Nephron (organoid): ENCODE measurements around the gene ROBO1.
"Not testable (repeated sequence)": the region's sequence is repeated elsewhere in the genome, so short reads cannot be mapped to it uniquely, and the experiment has no call there.

Source experiments
- H3K27ac Mint-ChIP-seq, 3 experiments: 2 replicates each; pipeline ENCODE4 v1.8.0; 2020; ENCODE audit warnings: mixed read lengths in 3 of 3, mild to moderate bottlenecking in 2 of 3, moderate library complexity in 1 of 3
- H3K27me3 Mint-ChIP-seq: 2 replicates; pipeline ENCODE4 v1.8.0; 2021; ENCODE audit warnings: low read depth, mild to moderate bottlenecking, moderate library complexity, mixed read lengths
- H3K36me3 Mint-ChIP-seq: 2 replicates; pipeline ENCODE4 v1.8.0; 2020; ENCODE audit warnings: low read depth, mixed read lengths
- H3K4me1 Mint-ChIP-seq: 2 replicates; pipeline ENCODE4 v1.8.0; 2020; ENCODE audit warnings: mixed read lengths
- H3K4me3 Mint-ChIP-seq, 3 experiments: 2 replicates each; pipeline ENCODE4 v1.8.0; 2020; ENCODE audit warnings: mild to moderate bottlenecking in 3 of 3, mixed read lengths in 3 of 3, moderate library complexity in 2 of 3
- H3K9me3 Mint-ChIP-seq: 2 replicates; pipeline ENCODE4 v1.8.0; 2020; ENCODE audit warnings: mixed read lengths
- TF ChIP-seq, protein P1 (sequence below), 3 experiments: fragments of 200-600 bp; sonication (generic); IDR thresholded peaks; one replicate each; pipeline ENCODE4 v1.5.0; 2021; ENCODE audit warnings: antibody characterized with exemption in 3 of 3; ENCODE audit not compliant: unreplicated experiment in 3 of 3

Gene ROBO1

DNA sequence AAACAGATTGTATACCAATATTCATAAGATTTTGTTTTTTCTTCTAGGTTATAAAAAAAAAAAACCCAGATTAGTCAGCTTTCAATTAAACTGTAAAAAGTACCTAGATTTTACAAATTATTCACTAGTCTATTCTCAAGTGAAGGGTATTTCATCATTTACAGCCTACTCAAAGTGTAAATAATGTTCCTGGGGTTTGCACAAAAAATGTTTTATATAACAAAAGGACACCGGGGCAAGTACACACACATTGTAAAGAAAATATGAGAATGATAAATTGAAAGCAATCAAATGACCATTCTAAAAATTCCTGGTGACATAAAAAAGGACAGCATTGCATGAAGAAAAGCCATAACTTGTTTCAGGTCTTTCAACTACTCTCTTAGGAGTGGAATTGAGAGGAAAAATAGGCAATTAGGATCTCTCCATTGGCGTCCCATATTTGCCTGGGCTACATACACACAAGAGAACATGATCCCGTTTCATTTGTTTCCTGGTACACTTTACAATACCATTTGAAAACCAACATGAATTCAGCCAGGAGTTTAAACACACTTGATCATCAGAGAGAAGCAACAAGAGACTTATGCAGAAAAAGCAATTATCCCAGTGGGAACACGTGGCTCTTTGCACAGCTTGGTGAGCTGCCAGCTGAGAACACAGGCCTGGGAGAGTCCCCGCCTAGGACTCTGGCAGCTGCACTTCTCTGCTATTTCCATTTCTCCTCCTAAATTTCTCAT is 1039.2 kb downstream of the ROBO1 start:
- Mint-ChIP-seq H3K36me3 (no peaks in the 10 kb centered on the region), H3K4me3 (peak overlapping the region in 1 of 3 experiments; percentile 34), H3K4me1 (peaks cover 67% of the 10 kb centered on the region), H3K27me3 (no peaks in the 10 kb centered on the region), H3K27ac (peak overlapping the region; percentile 63 to 85 (median 73)), H3K9me3 (no peaks in the 10 kb centered on the region)
- TF ChIP-seq, protein P1, sequence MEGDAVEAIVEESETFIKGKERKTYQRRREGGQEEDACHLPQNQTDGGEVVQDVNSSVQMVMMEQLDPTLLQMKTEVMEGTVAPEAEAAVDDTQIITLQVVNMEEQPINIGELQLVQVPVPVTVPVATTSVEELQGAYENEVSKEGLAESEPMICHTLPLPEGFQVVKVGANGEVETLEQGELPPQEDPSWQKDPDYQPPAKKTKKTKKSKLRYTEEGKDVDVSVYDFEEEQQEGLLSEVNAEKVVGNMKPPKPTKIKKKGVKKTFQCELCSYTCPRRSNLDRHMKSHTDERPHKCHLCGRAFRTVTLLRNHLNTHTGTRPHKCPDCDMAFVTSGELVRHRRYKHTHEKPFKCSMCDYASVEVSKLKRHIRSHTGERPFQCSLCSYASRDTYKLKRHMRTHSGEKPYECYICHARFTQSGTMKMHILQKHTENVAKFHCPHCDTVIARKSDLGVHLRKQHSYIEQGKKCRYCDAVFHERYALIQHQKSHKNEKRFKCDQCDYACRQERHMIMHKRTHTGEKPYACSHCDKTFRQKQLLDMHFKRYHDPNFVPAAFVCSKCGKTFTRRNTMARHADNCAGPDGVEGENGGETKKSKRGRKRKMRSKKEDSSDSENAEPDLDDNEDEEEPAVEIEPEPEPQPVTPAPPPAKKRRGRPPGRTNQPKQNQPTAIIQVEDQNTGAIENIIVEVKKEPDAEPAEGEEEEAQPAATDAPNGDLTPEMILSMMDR (IDR thresholded peaks at IDR 0.05; ENCODE audit: unreplicated experiment in 3 of 3), result no peak

- no peaks in the 10 kb centered on the region for H3K27me3 Mint-ChIP-seq
- H3K4me1 Mint-ChIP-seq, result peaks cover 65% of the 10 kb centered on the region
- no peak overlapping the region for H3K4me3 Mint-ChIP-seq
- H3K36me3 Mint-ChIP-seq, result no peaks in the 10 kb centered on the region
- TF ChIP-seq, protein P1 (IDR thresholded peaks at IDR 0.05; ENCODE audit: unreplicated experiment in 3 of 3), result no peak
- H3K27ac Mint-ChIP-seq, result peak overlapping the region in 2 of 3 experiments; percentile 12 to 18
- no peaks in the 10 kb centered on the region for H3K9me3 Mint-ChIP-seq
Observed at GRCh38 chr3:78726545-78726944, 1041.3 kb downstream of the ROBO1 start.

DNA sequence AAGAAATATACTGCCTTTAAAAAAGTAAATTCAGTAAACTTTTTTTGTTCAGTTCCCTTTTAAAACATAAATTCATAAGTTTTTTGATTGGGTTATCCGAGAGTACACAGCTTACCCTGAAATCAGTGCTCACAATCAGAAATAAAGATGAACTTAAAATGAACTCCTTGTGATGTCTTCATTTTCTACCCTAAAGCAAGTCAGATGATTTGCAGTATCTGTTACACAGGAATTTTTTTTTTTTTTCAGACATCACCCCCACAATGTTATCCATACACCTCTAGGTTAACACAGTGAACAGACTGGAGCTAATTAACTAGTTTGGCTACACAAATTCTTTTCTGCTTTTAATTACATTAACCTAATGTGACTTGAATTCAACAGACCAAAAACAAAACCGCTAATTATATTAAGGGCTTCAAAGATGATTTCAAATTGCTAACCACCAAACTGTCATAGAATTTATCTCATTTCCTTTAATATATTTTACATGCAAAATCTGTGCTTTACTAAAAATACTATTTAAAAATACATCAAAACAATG is 1042.0 kb downstream of the ROBO1 start:
- no peaks in the 10 kb centered on the region for H3K9me3 Mint-ChIP-seq
- TF ChIP-seq, protein P1 (IDR thresholded peaks at IDR 0.05; ENCODE audit: unreplicated experiment in 3 of 3), result no peak
- H3K36me3 Mint-ChIP-seq, result no peaks in the 10 kb centered on the region
- H3K27ac Mint-ChIP-seq, result peak overlapping the region; percentile 60 to 85 (median 82)
- H3K4me3 Mint-ChIP-seq, result no peak overlapping the region
- peaks cover 67% of the 10 kb centered on the region for H3K4me1 Mint-ChIP-seq
- no peaks in the 10 kb centered on the region for H3K27me3 Mint-ChIP-seq

DNA sequence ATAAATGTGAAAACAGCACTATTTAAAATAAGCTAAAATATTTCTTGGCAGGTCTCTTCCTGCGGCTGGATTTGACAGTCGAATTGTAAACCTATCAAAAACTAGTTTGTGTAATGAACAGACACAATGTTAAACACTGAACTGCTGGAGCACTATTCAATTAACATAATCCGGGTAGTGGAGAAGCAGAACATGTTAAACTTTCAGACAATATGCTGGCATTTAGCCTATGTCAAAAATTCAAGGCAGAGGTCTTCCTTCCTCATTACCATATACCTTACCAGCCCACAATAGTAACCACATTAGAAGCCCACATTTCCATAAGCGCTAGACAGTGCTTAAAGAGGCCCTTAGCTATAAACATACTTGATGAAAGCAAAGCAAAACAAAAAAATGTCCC is 1042.9 kb downstream of the ROBO1 start:
- peak overlapping the region; percentile 71 to 85 (median 82) for H3K27ac Mint-ChIP-seq
- H3K4me1 Mint-ChIP-seq, result peaks cover 61% of the 10 kb centered on the region
- H3K36me3 Mint-ChIP-seq, result no peaks in the 10 kb centered on the region
- H3K9me3 Mint-ChIP-seq, result no peaks in the 10 kb centered on the region
- TF ChIP-seq, protein P1 (IDR thresholded peaks at IDR 0.05; ENCODE audit: unreplicated experiment in 3 of 3), result no peak
- H3K27me3 Mint-ChIP-seq, result no peaks in the 10 kb centered on the region
- H3K4me3 Mint-ChIP-seq, result peak overlapping the region in 1 of 3 experiments; percentile 12

- Mint-ChIP-seq H3K27ac (peak overlapping the region in 1 of 3 experiments; percentile 82), H3K4me1 (peaks cover 56% of the 10 kb centered on the region)
- H3K9me3 Mint-ChIP-seq, H3K27me3 Mint-ChIP-seq, H3K36me3 Mint-ChIP-seq, H3K4me3 Mint-ChIP-seq: not testable (repeated sequence)
Observed at GRCh38 chr3:78724364-78724763, 1043.4 kb downstream of the ROBO1 start.

DNA sequence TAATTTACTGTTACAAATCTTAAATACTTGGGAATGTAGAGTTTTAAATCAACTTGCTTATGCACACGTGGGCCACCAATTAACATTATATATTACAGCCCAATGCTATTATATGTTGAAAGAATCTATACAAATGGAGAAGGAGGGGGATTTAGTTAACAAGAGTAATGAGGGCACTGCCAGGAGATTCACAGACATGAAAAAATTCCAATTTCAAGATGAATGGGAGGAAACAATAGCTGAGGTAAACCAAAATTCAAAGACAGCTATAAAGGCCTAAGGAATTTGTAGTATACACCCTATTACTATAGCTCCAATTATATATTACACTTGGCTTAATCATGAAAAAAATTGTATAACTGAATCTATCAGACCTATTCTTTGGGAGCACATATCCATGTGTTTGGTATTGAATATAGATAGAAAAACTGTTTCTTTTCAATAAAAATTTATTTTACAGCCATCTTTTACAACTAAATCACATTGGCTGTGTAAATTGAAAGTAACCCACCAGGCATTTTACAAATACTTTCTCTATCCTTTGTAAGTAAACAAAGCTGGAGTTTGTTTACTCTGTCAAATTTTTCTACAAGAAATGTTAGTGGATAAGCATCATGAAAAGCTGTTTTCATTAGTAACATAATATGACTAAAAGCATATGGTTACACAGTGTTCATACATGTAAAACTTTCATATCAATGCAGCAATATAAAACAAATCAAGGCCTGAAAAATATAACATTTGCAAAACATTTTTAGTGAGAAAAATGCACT is 1045.8 kb downstream of the ROBO1 start:
- peak overlapping the region in 1 of 3 experiments; percentile 2 for H3K27ac Mint-ChIP-seq
- H3K36me3 Mint-ChIP-seq, result peaks cover 10% of the 10 kb centered on the region
- no peaks in the 10 kb centered on the region for H3K9me3 Mint-ChIP-seq
- H3K27me3 Mint-ChIP-seq, result no peaks in the 10 kb centered on the region
- no peak overlapping the region for H3K4me3 Mint-ChIP-seq
- peaks cover 49% of the 10 kb centered on the region for H3K4me1 Mint-ChIP-seq
- TF ChIP-seq, protein P1 (IDR thresholded peaks at IDR 0.05; ENCODE audit: unreplicated experiment in 3 of 3), result no peak
